8988T (cell line): ENCODE results near the gene AMDHD2.

Source experiments
- DNase-seq: peaks from one replicate; pipeline ENCODE4 v3.0.0; 2011

Gene AMDHD2

GRCh38 chr16:2483939-2484897 is 36.0 kb upstream of the AMDHD2 start:
- no peak for DNase-seq

GRCh38 chr16:2484898-2485508 is 35.2 kb upstream of the AMDHD2 start:
- no peak for DNase-seq

- no peak for DNase-seq
Measured at GRCh38 chr16:2485811-2486507, 34.2 kb upstream of the AMDHD2 start.

- no peak for DNase-seq
Measured at GRCh38 chr16:2486645-2487516, 33.3 kb upstream of the AMDHD2 start.

GRCh38 chr16:2487517-2487842 is 32.7 kb upstream of the AMDHD2 start:
- no peak for DNase-seq

- DNase-seq: no peak
Measured at GRCh38 chr16:2487903-2488531, 32.2 kb upstream of the AMDHD2 start.

- no peak for DNase-seq
Measured at GRCh38 chr16:2489581-2489980, 30.6 kb upstream of the AMDHD2 start.

GRCh38 chr16:2490190-2491105 is 29.7 kb upstream of the AMDHD2 start:
- no peak for DNase-seq

GRCh38 chr16:2492292-2492691 is 27.9 kb upstream of the AMDHD2 start:
- no peak for DNase-seq

- DNase-seq: no peak
Measured at GRCh38 chr16:2493605-2494004, 26.6 kb upstream of the AMDHD2 start.

GRCh38 chr16:2494616-2495015 is 25.6 kb upstream of the AMDHD2 start:
- DNase-seq: no peak

GRCh38 chr16:2495041-2495440 is 25.1 kb upstream of the AMDHD2 start:
- no peak for DNase-seq

GRCh38 chr16:2496223-2497115 is 23.7 kb upstream of the AMDHD2 start:
- DNase-seq: no peak

GRCh38 chr16:2497116-2497630 is 23.0 kb upstream of the AMDHD2 start:
- DNase-seq: no peak

GRCh38 chr16:2497695-2498484 is 22.3 kb upstream of the AMDHD2 start:
- no peak for DNase-seq

- no peak for DNase-seq
Measured at GRCh38 chr16:2498531-2499253, 21.5 kb upstream of the AMDHD2 start.

- no peak for DNase-seq
Measured at GRCh38 chr16:2499454-2499853, 20.7 kb upstream of the AMDHD2 start.

GRCh38 chr16:2499890-2500429 is 20.2 kb upstream of the AMDHD2 start:
- no peak for DNase-seq
